Activated CD8-positive, alpha-beta memory T cell treated with anti-CD3 and anti-CD28 coated beads, Interleukin-2, amount 50 U/mL, for 1 hour (primary cell): ENCODE data around the gene PHKG1.
"Not testable (repeated sequence)": the region's sequence is repeated elsewhere in the genome, so short reads cannot be mapped to it uniquely, and the experiment has no call there.

Source experiments
- DNase-seq: peaks from one replicate; pipeline ENCODE4 v3.0.0-alpha.2; 2020; ENCODE audit errors: extremely low read depth

The PHKG1 gene

DNA sequence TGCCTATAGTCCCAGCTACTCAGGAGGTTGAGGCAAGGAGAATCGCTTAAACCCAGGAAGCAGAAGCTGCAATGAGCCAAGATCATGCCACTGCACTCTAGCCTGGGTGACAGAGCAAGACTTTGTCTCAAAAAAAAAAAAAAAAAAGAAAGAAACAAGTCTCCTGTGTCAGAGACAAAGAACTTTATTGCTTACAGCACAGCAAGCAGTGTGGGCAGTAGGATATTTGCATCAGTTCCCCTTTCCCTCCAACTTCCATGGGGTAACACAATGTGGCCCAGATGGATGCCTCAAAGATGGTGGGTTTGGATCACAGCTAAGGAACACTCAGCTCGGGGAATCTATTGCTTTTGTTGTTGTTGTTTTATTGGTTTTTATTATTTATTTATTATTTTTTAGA is 47.0 kb downstream of the PHKG1 start:
- not testable (repeated sequence) for DNase-seq

DNA sequence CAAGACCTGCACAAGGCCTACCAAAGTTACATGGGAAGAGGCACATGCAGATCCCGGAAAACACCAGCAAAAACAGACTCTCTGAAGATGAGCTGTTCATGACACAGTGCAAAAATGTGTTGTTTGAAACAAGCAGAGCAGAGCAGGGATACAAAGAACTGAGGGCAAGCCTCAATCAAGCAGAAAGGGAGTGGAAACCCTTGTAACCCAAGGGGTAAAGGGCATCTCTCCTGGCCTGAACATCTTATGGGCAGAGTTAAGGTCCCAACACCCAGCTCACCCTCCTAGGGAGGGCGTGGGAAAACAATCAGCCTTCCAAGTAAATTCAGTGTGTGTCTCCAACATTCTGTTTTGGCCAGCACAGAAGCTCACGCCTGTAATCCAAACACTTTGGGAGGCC is 52.0 kb downstream of the PHKG1 start:
- no peak for DNase-seq

DNA sequence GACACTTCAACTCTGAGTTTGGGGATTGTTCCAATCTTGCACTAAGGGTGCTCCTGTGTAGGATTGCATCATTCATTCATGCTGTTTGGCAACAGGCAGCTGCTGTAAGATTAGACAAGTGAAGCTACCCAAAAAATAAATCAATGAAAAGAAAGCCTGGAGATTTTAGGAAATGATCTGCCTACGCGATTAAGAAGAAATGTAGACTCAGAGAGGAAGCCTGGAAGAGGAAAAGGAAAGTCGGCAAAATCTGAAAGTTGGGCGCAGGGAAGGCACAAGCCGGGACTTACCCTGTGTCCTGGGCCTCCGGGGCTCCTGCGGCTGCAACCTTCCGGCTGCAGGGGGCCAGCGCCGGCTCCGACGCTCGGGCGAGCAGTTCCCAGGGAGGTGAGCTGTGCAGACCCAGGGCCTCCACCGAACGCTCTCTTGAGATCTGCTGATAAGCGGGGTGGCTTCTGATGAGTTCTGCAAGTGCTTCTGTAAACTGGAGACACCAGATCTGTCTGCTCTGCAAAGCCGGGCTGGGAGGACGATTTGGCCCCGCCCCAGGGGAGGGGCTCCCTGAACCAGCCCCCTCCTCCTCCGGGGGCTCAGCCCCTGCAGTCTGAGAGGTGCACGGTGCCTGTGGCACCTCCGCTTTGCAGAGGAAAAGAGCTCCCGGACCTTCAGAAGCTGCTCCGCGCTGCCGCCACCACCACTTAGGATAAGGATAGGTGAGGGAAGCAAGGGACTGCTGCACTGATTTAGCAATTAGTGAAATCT is 58.9 kb downstream of the PHKG1 start:
- peak; percentile 9 for DNase-seq

DNA sequence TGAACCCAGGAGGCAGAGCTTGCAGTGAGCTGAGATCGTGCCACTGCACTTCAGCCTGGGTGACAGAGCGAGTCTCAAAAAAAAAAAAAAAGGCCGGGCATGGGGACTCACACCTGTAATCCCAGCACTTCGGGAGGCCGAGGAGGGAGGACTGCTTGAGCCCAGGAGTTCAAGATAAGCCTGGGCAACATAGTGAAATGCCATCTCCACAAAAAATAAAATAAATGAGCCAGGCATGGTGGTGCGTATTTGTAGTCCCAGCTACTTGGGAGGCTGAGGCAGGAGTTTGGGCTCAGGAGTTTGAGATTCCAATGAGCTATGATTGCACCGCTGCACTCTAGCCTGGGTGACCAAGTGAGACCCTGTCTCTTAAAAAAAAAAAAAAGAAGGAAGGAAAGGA is 60.2 kb downstream of the PHKG1 start:
- DNase-seq: not testable (repeated sequence)

DNA sequence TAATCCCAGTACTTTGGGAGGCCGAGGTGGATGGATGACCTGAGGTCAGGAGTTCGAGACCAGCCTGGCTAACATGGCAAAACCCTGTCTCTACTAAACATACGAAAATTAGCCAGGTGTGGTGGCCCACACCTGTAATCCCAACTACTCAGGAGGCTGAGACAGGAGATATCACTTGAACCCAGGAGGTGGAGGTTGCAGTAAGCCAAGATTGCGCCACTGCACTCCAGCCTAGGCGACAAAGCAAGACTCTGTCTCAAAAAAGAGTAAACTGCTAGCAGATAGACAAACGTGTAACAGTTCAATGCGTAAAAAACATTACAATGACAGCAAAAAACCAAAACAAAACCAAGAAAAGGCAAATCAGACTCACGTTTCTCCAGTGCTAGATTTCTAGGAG is 61.2 kb downstream of the PHKG1 start:
- not testable (repeated sequence) for DNase-seq

DNA sequence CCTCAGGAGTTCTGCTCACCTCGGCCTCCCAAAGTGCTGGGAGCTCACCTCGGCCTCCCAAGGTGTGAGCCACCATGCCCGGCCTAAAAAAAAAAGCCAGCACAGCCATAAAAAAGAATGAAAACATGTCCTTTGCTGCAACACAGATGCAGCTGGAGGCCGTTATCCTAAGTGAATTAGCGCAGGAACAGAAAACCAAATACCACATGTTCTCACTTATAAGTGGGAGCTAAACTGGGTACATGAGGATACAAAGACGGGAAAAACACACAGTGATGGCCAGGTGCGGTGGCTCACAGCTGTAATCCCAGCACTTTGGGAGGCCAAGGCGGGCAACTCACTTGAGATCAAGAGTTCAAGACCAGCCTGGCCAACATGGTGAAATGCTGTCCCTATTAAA is 62.4 kb downstream of the PHKG1 start:
- DNase-seq: no peak
